GM12878 (cell line): ENCODE measurements around the gene GORASP2. TPM values are rescaled to one million over a fixed set of nuclear protein-coding genes. Genes with fewer than 3 reads are reported as not detected.

Source experiments
- ATAC-seq: fragments of 200-7000 bp; cut with Tn5 transposase; 3 replicates; pipeline ENCODE4 v1.9.1; 2020; ENCODE audit warnings: mild to moderate bottlenecking, moderate library complexity
- BruUV-seq: library from RNA; stranded (reverse); fragments of 400-500 nt; replicated peaks from 2 replicates; lab custom pipeline; 2021; lab: Mats Ljungman, UMichigan
- CTCF ChIA-PET: fragments of 300-600 bp; sonication (Branson Sonifier 250); formaldehyde crosslinking; extraction: SDS; loops from one replicate; lab custom pipeline; 2021; ENCODE audit warnings: inconsistent platforms; lab: Yijun Ruan, JAX
- POLR2A ChIA-PET: fragments of 350-600 bp; formaldehyde crosslinking; extraction: SDS; loops from one replicate; lab custom pipeline; 2021; ENCODE audit warnings: inconsistent platforms; lab: Charles Lee
- RAD21 ChIA-PET: fragments of 300-600 bp; sonication (Branson Sonifier 250); formaldehyde crosslinking; loops from one replicate; lab custom pipeline; 2023; ENCODE audit warnings: antibody characterized with exemption; ENCODE audit not compliant: unreplicated experiment; lab: Charles Lee
- SMC1A ChIA-PET: fragments of 300-600 bp; sonication (Branson Sonifier 250); formaldehyde crosslinking; loops from one replicate; lab custom pipeline; 2023; ENCODE audit not compliant: unreplicated experiment, uncharacterized antibody; lab: Charles Lee
- DNase-seq: peaks from one replicate; pipeline ENCODE4 v3.0.0-alpha.2; 2011; ENCODE audit warnings: low read depth, low spot score
- FAIRE-seq: peaks from 3 replicates; lab custom pipeline; 2011; peaks lifted over from hg19 to GRCh38; lab: Jason Lieb, UNC
- H2AFZ ChIP-seq: 2 replicates; pipeline ENCODE4 v1.6.0; 2011; ENCODE audit warnings: low read depth, low read length, control low read depth; ENCODE audit not compliant: control insufficient read depth
- H3K27ac ChIP-seq: 2 replicates; pipeline ENCODE4 v1.5.1; 2011; ENCODE audit warnings: control low read depth; ENCODE audit not compliant: control insufficient read depth, insufficient read depth
- H3K27me3 ChIP-seq, 2 experiments: replicated peaks in 1 of 2; 2 replicates each; pipeline versions ENCODE4 v1.6.0 to v1.6.1; 2011; ENCODE audit warnings: low read length in 1 of 2; ENCODE audit not compliant: control insufficient read depth in 2 of 2, insufficient read depth in 2 of 2
- H3K36me3 ChIP-seq, 2 experiments: 2 replicates each; pipeline ENCODE4 v1.5.1; 2011; ENCODE audit warnings: low read length in 1 of 2; ENCODE audit not compliant: control insufficient read depth in 2 of 2, insufficient read depth in 2 of 2
- H3K4me1 ChIP-seq: 2 replicates; pipeline ENCODE4 v1.6.1; 2011; ENCODE audit warnings: mild to moderate bottlenecking, low read length, moderate library complexity, mixed read lengths; ENCODE audit not compliant: control insufficient read depth, insufficient read depth
- H3K4me2 ChIP-seq: 2 replicates; pipeline ENCODE4 v1.6.0; 2011; ENCODE audit warnings: control low read depth; ENCODE audit not compliant: control insufficient read depth, insufficient read depth
- H3K4me3 ChIP-seq: fragments of 200-600 bp; sonication (generic); 2 replicates; pipeline ENCODE4 v1.5.1; 2016
- H3K79me2 ChIP-seq: 2 replicates; pipeline ENCODE4 v1.6.0; 2011; ENCODE audit warnings: low read length; ENCODE audit not compliant: control insufficient read depth, insufficient read depth
- H3K9ac ChIP-seq: 2 replicates; pipeline ENCODE4 v1.8.0; 2011; ENCODE audit warnings: low read length, control low read depth, mixed read lengths; ENCODE audit not compliant: control insufficient read depth, insufficient read depth
- H3K9me3 ChIP-seq: replicated peaks from 3 replicates; pipeline ENCODE4 v1.5.1; 2011; ENCODE audit warnings: mild to moderate bottlenecking, low read length; ENCODE audit not compliant: control insufficient read depth, insufficient read depth
- H4K20me1 ChIP-seq: 2 replicates; pipeline ENCODE4 v1.6.0; 2011; ENCODE audit not compliant: control insufficient read depth, insufficient read depth
- CBFB ChIP-seq: IDR thresholded peaks from 2 replicates; pipeline ENCODE4 v1.6.1; 2016; ENCODE audit warnings: antibody characterized with exemption, low read depth
- CREM ChIP-seq: IDR thresholded peaks from 2 replicates; pipeline ENCODE4 v1.6.1; 2014; ENCODE audit warnings: antibody characterized with exemption, low read depth
- NKRF ChIP-seq: fragments of 450-650 bp; conservative IDR thresholded peaks from 2 replicates; pipeline ENCODE4 v1.6.1; 2017; ENCODE audit warnings: mild to moderate bottlenecking, moderate library complexity
- SREBF1 ChIP-seq: IDR thresholded peaks from 2 replicates; pipeline ENCODE4 v1.6.1; 2012; ENCODE audit warnings: mild to moderate bottlenecking, low read length
- ZNF622 ChIP-seq: fragments of 450-650 bp; IDR thresholded peaks from 2 replicates; pipeline ENCODE4 v1.6.1; 2017; ENCODE audit warnings: mild to moderate bottlenecking, inconsistent platforms
- WGBS: methylation state at CpG from one replicate; pipeline ENCODE4 v1.1.6; 2016; ENCODE audit warnings: low lambda C conversion rate; ENCODE audit not compliant: insufficient replicate concordance, insufficient coverage; ENCODE audit errors: missing lambda C conversion rate; 5-methylcytosine and 5-hydroxymethylcytosine counted together
- in situ Hi-C: fragments of 300-500 bp; cut with MboI; formaldehyde crosslinking; loops from 9 replicates; pipeline ENCODE4 v1.14.3; 2018; ENCODE audit warnings: mixed read lengths
- intact Hi-C: fragments of 100-400 bp; cut with micrococcal nuclease; formaldehyde crosslinking; loops from one replicate; pipeline ENCODE4 v1.14.2; 2022; ENCODE audit not compliant: unreplicated experiment
- polyA plus RNA-seq, 11 experiments: library from polyadenylated mRNA; depleted of rRNA in 4 of 11; unstranded in 6 of 11; stranded (reverse) in 5 of 11; fragments of >200 nt; fragmentation: Nextera tagmentation in 4 of 11; fragmentation: Illumina TruSeq in 1 of 11; extraction: Ambion mirVana in 4 of 11; extraction: Trizol in 1 of 11; gene quantifications; 1 replicate in 1 of 11; 2 replicates in 10 of 11; pipeline versions ENCODE4 v1.2.1 to v1.2.3, GENCODE V29; 2011 to 2016; ENCODE audit warnings: inconsistent platforms in 2 of 11, missing spikeins in 2 of 11, low read depth in 1 of 11
- total RNA-seq, 4 experiments: library from RNA; depleted of rRNA in 3 of 4; stranded (reverse); fragments of >200 nt in 3 of 4; fragmentation: Illumina TruSeq in 1 of 4; extraction: Trizol in 1 of 4; gene quantifications; 2 replicates each; pipeline versions ENCODE4 v1.2.1 to v1.2.3, GENCODE V29; 2013 to 2021
- TF ChIP-seq, protein P1 (sequence below): fragments of 450-650 bp; formaldehyde crosslinking; IDR thresholded peaks from 2 replicates; pipeline ENCODE4 v1.4.0; 2020; ENCODE audit warnings: mild to moderate bottlenecking, moderate library complexity
- TF ChIP-seq, protein P2 (sequence below): IDR thresholded peaks from 2 replicates; pipeline ENCODE4 v1.6.1; 2012; ENCODE audit warnings: low read depth, low read length, improper control_type of control experiment

Gene GORASP2
- total and polyA plus RNA-seq, 10 of the 15 experiments (the other 5 are each of a cell fraction or from before 2014, with no cell fraction given): 26.3 to 169 (median 103) TPM

GRCh38 chr2:170925923-170926322 lies 3.1 kb upstream of the GORASP2 start:
- Histone ChIP-seq H3K9me3 (peaks cover 14% of the 10 kb centered on the region), H3K9ac (no peak overlapping the region), H3K79me2 (peaks cover 18% of the 10 kb centered on the region), H4K20me1 (no peaks in the 10 kb centered on the region), H2AFZ (no peak overlapping the region), H3K36me3 (no peaks in the 10 kb centered on the region), H3K4me3 (no peak overlapping the region), H3K27ac (no peak overlapping the region), H3K4me2 (no peak overlapping the region), H3K4me1 (no peaks in the 10 kb centered on the region), H3K27me3 (no peaks in the 10 kb centered on the region)
- in situ Hi-C loops (loop anchor here (25.0 kb wide), 1 partner anchor 1636 kb away; the partner anchor contains the start of gene PDK1), intact Hi-C loops (loop anchor here (5.0 kb wide), 1 partner anchor 506 kb away; the partner anchor contains the start of genes DCAF17 and METTL8)
- CTCF ChIA-PET: interaction anchor here (1.4 kb wide), 1 partner anchor 53 kb away, joined by 3 read pairs; no protein-coding TSS in a partner anchor
- DNase-seq: no peak
- no peak for ATAC-seq
- TF ChIP-seq SREBF1 (no peak), NKRF (no peak), CREM (no peak), CBFB (no peak), ZNF622 (no peak)
- TF ChIP-seq, protein P1, sequence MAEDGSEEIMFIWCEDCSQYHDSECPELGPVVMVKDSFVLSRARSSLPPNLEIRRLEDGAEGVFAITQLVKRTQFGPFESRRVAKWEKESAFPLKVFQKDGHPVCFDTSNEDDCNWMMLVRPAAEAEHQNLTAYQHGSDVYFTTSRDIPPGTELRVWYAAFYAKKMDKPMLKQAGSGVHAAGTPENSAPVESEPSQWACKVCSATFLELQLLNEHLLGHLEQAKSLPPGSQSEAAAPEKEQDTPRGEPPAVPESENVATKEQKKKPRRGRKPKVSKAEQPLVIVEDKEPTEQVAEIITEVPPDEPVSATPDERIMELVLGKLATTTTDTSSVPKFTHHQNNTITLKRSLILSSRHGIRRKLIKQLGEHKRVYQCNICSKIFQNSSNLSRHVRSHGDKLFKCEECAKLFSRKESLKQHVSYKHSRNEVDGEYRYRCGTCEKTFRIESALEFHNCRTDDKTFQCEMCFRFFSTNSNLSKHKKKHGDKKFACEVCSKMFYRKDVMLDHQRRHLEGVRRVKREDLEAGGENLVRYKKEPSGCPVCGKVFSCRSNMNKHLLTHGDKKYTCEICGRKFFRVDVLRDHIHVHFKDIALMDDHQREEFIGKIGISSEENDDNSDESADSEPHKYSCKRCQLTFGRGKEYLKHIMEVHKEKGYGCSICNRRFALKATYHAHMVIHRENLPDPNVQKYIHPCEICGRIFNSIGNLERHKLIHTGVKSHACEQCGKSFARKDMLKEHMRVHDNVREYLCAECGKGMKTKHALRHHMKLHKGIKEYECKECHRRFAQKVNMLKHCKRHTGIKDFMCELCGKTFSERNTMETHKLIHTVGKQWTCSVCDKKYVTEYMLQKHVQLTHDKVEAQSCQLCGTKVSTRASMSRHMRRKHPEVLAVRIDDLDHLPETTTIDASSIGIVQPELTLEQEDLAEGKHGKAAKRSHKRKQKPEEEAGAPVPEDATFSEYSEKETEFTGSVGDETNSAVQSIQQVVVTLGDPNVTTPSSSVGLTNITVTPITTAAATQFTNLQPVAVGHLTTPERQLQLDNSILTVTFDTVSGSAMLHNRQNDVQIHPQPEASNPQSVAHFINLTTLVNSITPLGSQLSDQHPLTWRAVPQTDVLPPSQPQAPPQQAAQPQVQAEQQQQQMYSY: no peak
- TF ChIP-seq, protein P2, sequence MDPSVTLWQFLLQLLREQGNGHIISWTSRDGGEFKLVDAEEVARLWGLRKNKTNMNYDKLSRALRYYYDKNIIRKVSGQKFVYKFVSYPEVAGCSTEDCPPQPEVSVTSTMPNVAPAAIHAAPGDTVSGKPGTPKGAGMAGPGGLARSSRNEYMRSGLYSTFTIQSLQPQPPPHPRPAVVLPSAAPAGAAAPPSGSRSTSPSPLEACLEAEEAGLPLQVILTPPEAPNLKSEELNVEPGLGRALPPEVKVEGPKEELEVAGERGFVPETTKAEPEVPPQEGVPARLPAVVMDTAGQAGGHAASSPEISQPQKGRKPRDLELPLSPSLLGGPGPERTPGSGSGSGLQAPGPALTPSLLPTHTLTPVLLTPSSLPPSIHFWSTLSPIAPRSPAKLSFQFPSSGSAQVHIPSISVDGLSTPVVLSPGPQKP: no peak
- 49% methylated on average over 3 of the region's 3 CpGs for WGBS
- BruUV-seq: no TSS peak
- SMC1A ChIA-PET: interaction anchor here (1.2 to 1.5 kb wide), 2 partner anchors 20 to 48 kb away, joined by 3 to 4 read pairs; no protein-coding TSS in a partner anchor
- RAD21 ChIA-PET: no interaction called here
- POLR2A ChIA-PET: no interaction called here
- no peak for FAIRE-seq
